ENCODE measurements around the gene NEAT1. TPM values are rescaled to one million over a fixed set of nuclear protein-coding genes. Genes with fewer than 3 reads are reported as not detected.
"Not testable (repeated sequence)": the region's sequence is repeated elsewhere in the genome, so short reads cannot be mapped to it uniquely, and the experiment has no call there.

Gene NEAT1
- total and polyA plus RNA-seq, 11 donors = 17.0 to 760 (median 507) TPM

DNA sequence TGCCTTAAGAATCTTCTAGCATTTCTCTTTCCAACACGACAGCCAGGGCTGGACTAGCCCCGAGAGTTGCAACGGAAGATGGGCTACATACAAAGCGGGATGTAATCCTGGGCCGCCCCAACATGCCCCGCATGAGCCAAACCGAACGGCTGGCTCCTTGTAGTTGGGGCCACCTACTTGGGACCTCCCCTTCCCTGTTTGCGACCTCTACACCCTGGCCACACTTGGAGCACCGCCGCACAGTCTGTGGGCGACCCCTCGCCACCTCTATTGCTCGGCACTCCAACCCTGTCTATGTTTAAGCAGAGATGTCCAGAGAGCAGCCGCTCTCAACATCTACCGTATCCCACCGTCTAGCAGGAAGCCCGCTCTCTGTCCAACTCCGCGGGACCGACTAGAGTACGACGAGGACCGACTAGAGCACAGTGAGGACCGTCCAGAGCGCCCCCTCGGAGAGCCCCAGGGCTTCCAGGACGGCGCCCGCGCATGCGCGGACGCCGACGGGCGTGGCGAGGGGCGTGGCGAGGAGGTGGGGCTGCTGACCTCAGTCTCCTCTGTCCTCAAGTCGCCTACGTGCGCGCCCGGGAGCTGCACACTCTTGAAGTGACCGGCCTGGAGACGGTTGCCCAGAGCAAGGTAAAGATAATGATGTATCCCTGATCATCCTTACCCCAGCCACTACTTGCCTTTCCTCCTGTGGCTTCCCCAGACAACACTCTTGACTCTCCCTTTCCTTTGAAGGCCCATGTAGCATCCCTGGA is 32.3 kb downstream of the NEAT1 start:
- peaks cover 0 to 34% (median 15%) of the 10 kb centered on the region in 12 donors for H3K4me1 ChIP-seq
- H3K27me3 ChIP-seq = no peaks in the 10 kb centered on the region
- DNase-seq (peak; percentile 90 to 95 (median 93)), ATAC-seq (peak; percentile 89 to 97 (median 93))
- 6 to 11% (median 8%) methylated on average over 40 to 47 of the region's 47 CpGs for WGBS, 4 donors
- TF ChIP-seq POLR2A (IDR thresholded peaks at IDR 0.05) = peak; percentile 79 to 91
- TF ChIP-seq, protein P1, sequence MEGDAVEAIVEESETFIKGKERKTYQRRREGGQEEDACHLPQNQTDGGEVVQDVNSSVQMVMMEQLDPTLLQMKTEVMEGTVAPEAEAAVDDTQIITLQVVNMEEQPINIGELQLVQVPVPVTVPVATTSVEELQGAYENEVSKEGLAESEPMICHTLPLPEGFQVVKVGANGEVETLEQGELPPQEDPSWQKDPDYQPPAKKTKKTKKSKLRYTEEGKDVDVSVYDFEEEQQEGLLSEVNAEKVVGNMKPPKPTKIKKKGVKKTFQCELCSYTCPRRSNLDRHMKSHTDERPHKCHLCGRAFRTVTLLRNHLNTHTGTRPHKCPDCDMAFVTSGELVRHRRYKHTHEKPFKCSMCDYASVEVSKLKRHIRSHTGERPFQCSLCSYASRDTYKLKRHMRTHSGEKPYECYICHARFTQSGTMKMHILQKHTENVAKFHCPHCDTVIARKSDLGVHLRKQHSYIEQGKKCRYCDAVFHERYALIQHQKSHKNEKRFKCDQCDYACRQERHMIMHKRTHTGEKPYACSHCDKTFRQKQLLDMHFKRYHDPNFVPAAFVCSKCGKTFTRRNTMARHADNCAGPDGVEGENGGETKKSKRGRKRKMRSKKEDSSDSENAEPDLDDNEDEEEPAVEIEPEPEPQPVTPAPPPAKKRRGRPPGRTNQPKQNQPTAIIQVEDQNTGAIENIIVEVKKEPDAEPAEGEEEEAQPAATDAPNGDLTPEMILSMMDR (IDR thresholded peaks at IDR 0.05) = peak in 4 of 12 donors; percentile 16 to 28 (median 24)
- peak overlapping the region; percentile 6 to 67 (median 54) for H3K4me3 ChIP-seq
- intact Hi-C loops (cut with DNase I) = no loop called here
- H3K9me3 ChIP-seq = no peaks in the 10 kb centered on the region
- H3K36me3 ChIP-seq = no peaks in the 10 kb centered on the region
- peak overlapping the region; percentile 39 to 92 (median 82) for H3K27ac ChIP-seq

DNA sequence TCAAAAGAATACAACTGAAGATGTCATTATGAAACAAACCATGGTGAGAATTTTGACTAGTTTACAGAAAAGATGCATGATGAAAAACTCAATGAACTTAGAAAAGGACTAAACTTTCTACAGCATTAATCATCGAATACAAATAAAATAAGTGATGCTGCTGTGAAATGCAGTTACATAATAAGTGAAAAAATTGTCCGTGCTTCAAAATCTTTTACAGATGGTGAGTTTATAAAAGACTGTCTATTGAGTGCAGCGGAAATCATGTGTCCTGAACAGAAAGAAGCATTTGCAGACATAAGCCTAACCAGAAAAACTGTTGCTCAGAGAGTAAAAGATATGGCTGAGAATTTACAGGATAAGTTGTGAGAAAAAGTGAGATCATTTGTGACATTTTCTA is 33.8 kb downstream of the NEAT1 start:
- H3K36me3 ChIP-seq = no peaks in the 10 kb centered on the region
- WGBS, 4 donors = 95 to 98% (median 96%) methylated on average over 3 of the region's 3 CpGs
- TF ChIP-seq POLR2A (IDR thresholded peaks at IDR 0.05) = no peak
- TF ChIP-seq, protein P1 (IDR thresholded peaks at IDR 0.05) = no peak
- H3K9me3 ChIP-seq = no peaks in the 10 kb centered on the region
- ATAC-seq = no peak
- no peaks in the 10 kb centered on the region for H3K27me3 ChIP-seq
- peaks cover 0 to 34% (median 15%) of the 10 kb centered on the region in 12 donors for H3K4me1 ChIP-seq
- no peak overlapping the region for H3K4me3 ChIP-seq
- no peak overlapping the region for H3K27ac ChIP-seq
- intact Hi-C loops (cut with DNase I) = no loop called here
- no peak for DNase-seq

DNA sequence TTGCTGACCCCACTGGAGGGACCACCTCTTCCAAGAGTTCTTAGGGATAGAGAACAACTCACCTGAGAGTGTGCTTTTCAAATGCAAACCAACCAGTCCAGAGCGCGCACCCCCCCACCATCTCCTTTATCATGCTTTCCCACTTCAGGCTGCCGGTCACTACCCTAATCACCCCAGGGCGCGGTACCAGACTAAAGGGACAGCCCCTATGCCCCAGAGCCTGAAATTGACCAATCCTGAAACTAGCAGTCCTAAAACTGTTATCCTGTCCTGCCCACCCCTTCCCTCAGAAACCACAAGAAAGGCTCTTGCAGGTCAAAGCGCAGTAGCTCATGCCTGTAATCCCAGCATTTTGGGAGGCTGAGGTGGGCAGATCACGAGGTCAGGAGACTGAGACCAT is 37.0 kb downstream of the NEAT1 start:
- WGBS, 4 donors = 88 to 94% (median 89%) methylated on average over 7 of the region's 7 CpGs
- Histone ChIP-seq H3K27me3 (no peaks in the 10 kb centered on the region), H3K4me1 (peaks cover 0 to 14% (median 8%) of the 10 kb centered on the region in 12 donors), H3K4me3 (no peak overlapping the region), H3K9me3 (no peaks in the 10 kb centered on the region), H3K27ac (no peak overlapping the region), H3K36me3 (no peaks in the 10 kb centered on the region)
- no peak for ATAC-seq
- no peak for DNase-seq
- TF ChIP-seq POLR2A (IDR thresholded peaks at IDR 0.05) = no peak
- TF ChIP-seq, protein P1 (IDR thresholded peaks at IDR 0.05) = no peak
- intact Hi-C loops (cut with DNase I) = no loop called here

DNA sequence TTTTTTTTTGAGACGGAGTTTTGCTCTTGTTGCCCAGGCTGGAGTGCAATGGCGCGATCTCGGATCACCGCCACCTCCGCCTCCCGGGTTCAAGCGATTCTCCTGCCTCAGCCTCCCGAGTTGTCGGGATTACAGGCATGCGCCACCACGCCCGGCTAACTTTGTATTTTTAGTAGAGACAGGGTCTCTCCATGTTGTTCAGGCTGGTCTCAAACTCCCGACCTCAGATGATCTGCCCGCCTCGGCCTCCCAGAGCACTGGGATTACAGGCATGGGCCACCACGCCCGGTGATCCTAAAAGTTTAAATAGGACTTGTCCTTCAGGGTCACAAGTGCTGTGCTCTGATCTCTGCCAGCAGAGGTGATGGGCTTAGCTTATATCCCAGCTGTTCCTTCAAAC is 42.9 kb downstream of the NEAT1 start:
- H3K36me3 ChIP-seq, H3K4me3 ChIP-seq, H3K9me3 ChIP-seq, DNase-seq, ATAC-seq, H3K27me3 ChIP-seq: not testable (repeated sequence)
- WGBS, 4 donors = 92 to 95% (median 93%) methylated on average over 18 of the region's 18 CpGs
- Histone ChIP-seq H3K4me1 (peaks cover 0 to 16% (median 6%) of the 10 kb centered on the region in 12 donors), H3K27ac (peak overlapping the region in 1 of 12 donors; percentile 20)
- intact Hi-C loops (cut with DNase I) = loop anchor here in 5 of 10 donors (2.0 to 5.0 kb wide), 5 partner anchors 48 to 93 kb away; partner anchors contain the start of gene SLC25A45 (in 1 of the 5)
